Parathyroid adenoma (tissue), 2 donors: Measurements from ENCODE around the gene UBE2L5.

Source experiments
- H2AFZ ChIP-seq: fragments of 300-600 bp; sonication (generic); one replicate; pipeline ENCODE4 v1.7.0; 2017; ENCODE audit warnings: antibody characterized with exemption, mild to moderate bottlenecking
- H3K27ac ChIP-seq: fragments of 300-600 bp; sonication (generic); one replicate; pipeline ENCODE4 v1.7.0; 2017
- H3K27me3 ChIP-seq: fragments of 300-600 bp; sonication (generic); one replicate; pipeline ENCODE4 v1.7.0; 2017; ENCODE audit warnings: low read length; ENCODE audit not compliant: control insufficient read depth, insufficient read depth
- H3K36me3 ChIP-seq: fragments of 300-600 bp; sonication (generic); one replicate; pipeline ENCODE4 v1.7.0; 2017; ENCODE audit warnings: low read length; ENCODE audit not compliant: control insufficient read depth, insufficient read depth
- H3K4me1 ChIP-seq: fragments of 300-600 bp; sonication (generic); one replicate; pipeline ENCODE4 v1.7.0; 2017; ENCODE audit warnings: control low read depth
- H3K4me2 ChIP-seq: fragments of 300-600 bp; sonication (generic); one replicate; pipeline ENCODE4 v1.7.0; 2017; ENCODE audit warnings: low read length
- H3K4me3 ChIP-seq: fragments of 300-600 bp; sonication (generic); one replicate; pipeline ENCODE4 v1.7.0; 2017; ENCODE audit warnings: low read depth, low read length
- H3K79me2 ChIP-seq: fragments of 300-600 bp; sonication (generic); one replicate; pipeline ENCODE4 v1.7.0; 2017; ENCODE audit warnings: control low read depth
- H3K9ac ChIP-seq: fragments of 300-600 bp; sonication (generic); one replicate; pipeline ENCODE4 v1.7.0; 2017; ENCODE audit warnings: mild to moderate bottlenecking
- H3K9me3 ChIP-seq: fragments of 300-600 bp; sonication (generic); one replicate; pipeline ENCODE4 v1.7.0; 2017; ENCODE audit warnings: low read length; ENCODE audit not compliant: control insufficient read depth
- TF ChIP-seq, protein P1 (sequence below): fragments of 300-600 bp; sonication (generic); IDR thresholded peaks from one replicate; pipeline ENCODE4 v1.7.0; 2017; ENCODE audit warnings: antibody characterized with exemption, mild to moderate bottlenecking
- donor health status: primary hyperparathyroidism.

The UBE2L5 gene

GRCh38 chr13:30377312-30377685 is 45.0 kb upstream of the UBE2L5 start:
- H3K4me1 ChIP-seq = no peaks in the 10 kb centered on the region
- no peak overlapping the region for H3K9ac ChIP-seq
- no peak overlapping the region for H2AFZ ChIP-seq
- TF ChIP-seq, protein P1, sequence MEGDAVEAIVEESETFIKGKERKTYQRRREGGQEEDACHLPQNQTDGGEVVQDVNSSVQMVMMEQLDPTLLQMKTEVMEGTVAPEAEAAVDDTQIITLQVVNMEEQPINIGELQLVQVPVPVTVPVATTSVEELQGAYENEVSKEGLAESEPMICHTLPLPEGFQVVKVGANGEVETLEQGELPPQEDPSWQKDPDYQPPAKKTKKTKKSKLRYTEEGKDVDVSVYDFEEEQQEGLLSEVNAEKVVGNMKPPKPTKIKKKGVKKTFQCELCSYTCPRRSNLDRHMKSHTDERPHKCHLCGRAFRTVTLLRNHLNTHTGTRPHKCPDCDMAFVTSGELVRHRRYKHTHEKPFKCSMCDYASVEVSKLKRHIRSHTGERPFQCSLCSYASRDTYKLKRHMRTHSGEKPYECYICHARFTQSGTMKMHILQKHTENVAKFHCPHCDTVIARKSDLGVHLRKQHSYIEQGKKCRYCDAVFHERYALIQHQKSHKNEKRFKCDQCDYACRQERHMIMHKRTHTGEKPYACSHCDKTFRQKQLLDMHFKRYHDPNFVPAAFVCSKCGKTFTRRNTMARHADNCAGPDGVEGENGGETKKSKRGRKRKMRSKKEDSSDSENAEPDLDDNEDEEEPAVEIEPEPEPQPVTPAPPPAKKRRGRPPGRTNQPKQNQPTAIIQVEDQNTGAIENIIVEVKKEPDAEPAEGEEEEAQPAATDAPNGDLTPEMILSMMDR = no peak
- no peaks in the 10 kb centered on the region for H3K9me3 ChIP-seq
- H3K4me2 ChIP-seq = no peak overlapping the region
- no peaks in the 10 kb centered on the region for H3K79me2 ChIP-seq
- H3K27me3 ChIP-seq = no peaks in the 10 kb centered on the region
- no peak overlapping the region for H3K4me3 ChIP-seq
- no peaks in the 10 kb centered on the region for H3K36me3 ChIP-seq
- H3K27ac ChIP-seq = no peak overlapping the region

- Histone ChIP-seq H3K27ac (no peak overlapping the region), H3K4me2 (no peak overlapping the region), H3K79me2 (no peaks in the 10 kb centered on the region), H3K4me1 (no peaks in the 10 kb centered on the region), H3K27me3 (no peaks in the 10 kb centered on the region), H2AFZ (no peak overlapping the region), H3K9ac (no peak overlapping the region), H3K36me3 (no peaks in the 10 kb centered on the region), H3K4me3 (no peak overlapping the region), H3K9me3 (no peaks in the 10 kb centered on the region)
- TF ChIP-seq, protein P1 = no peak
Observed at GRCh38 chr13:30378191-30378590, 44.1 kb upstream of the UBE2L5 start.

DNA sequence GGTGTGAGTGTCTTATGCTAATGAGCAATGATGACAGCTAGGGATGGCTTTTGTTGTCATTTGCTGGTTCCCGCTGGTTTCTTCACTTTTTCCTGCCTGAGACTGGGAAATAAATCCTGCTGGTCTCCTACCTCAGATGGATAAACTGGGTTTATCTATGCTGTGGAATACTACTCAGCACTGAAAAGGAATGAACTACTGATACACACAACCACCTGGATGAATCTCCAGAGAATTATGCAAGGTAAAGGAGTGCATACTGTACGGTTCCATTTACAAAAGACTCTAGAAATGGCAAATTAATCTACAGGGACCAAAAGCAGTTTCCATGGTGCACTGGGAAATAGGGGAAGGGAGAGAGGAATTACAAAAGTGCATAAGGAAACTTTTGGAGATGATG is 41.2 kb upstream of the UBE2L5 start:
- Histone ChIP-seq H3K9ac (no peak overlapping the region), H3K4me2 (no peak overlapping the region), H3K27ac (no peak overlapping the region), H2AFZ (no peak overlapping the region), H3K4me1 (no peaks in the 10 kb centered on the region), H3K9me3 (no peaks in the 10 kb centered on the region), H3K27me3 (no peaks in the 10 kb centered on the region), H3K79me2 (no peaks in the 10 kb centered on the region), H3K36me3 (no peaks in the 10 kb centered on the region), H3K4me3 (no peak overlapping the region)
- TF ChIP-seq, protein P1 = no peak

DNA sequence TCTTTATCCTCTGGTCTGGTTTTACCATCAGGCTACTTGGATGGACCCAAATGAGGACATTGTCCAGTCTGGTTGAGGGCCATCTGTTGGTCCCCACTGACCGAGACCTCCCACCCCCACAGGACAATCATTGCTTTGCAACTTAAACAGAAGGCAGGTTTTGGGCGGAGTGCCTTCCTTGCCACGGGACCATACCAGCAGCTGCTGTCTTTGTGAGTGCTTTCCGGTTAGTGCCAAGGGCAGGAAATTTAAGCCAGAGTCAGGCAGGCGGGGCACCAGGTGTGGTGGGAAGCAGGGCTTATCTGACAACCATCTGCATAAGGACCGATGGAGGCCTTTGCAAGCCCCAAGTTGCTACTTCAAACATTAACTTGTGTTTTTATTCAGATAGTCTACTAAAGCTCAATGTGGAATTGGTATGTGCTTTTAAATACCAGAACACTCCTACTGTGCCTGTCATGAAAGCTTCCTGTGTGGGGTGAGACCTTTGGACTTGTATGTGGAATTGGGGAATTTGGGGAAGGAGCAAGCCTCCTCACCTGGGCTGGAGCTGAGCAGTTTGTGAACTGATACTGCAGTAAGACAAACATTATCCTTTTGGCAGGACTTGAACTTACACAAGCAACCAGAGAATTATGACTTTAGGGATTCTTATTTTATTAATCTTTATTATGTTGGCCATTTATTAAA is 39.3 kb upstream of the UBE2L5 start:
- no peak overlapping the region for H3K4me2 ChIP-seq
- no peaks in the 10 kb centered on the region for H3K4me1 ChIP-seq
- no peak overlapping the region for H3K4me3 ChIP-seq
- H3K27ac ChIP-seq = no peak overlapping the region
- no peak overlapping the region for H2AFZ ChIP-seq
- TF ChIP-seq, protein P1 = no peak
- H3K27me3 ChIP-seq = no peaks in the 10 kb centered on the region
- H3K9me3 ChIP-seq = no peaks in the 10 kb centered on the region
- H3K36me3 ChIP-seq = no peaks in the 10 kb centered on the region
- no peak overlapping the region for H3K9ac ChIP-seq
- no peaks in the 10 kb centered on the region for H3K79me2 ChIP-seq
